ENCODE data around the gene ARHGDIA.

Gene ARHGDIA

DNA sequence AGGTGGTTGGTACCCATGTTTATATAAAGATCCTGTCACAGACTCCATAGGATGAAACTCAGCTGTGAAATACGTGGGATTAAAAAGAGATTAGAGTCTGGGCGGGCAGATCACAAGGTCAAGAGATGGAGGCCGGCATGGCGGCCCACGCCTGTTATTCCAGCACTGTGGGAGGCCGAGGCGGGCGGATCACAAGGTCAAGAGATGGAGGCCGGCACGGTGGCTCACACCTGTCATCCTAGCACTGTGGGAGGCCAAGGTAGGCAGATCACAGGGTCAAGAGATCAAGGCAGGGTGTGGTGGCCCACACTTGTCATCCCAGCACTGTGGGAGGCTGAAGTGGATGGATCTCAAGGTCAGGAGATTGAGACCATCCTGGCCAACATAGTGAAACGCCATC, 24.3 kb upstream of the ARHGDIA start:
- Histone ChIP-seq H2BK15ac (ENCODE audit: low read depth, poor library complexity, severe bottlenecking) (no peak overlapping the region), H3K23ac (ENCODE audit: low read length in 2 of 2) (no peak overlapping the region), H3K14ac (ENCODE audit: low read length in 2 of 2) (no peak overlapping the region), H2AK5ac (ENCODE audit: low read length, severe bottlenecking) (no peak overlapping the region), H3K4me3 (ENCODE audit: insufficient read depth in 1 of 2, low read depth in 1 of 2, low read length in 2 of 2) (no peak overlapping the region), H3K9me3 (ENCODE audit: control insufficient read depth, low read length) (no peaks in the 10 kb centered on the region), H3K4me2 (ENCODE audit: low read length, poor library complexity, severe bottlenecking) (no peak overlapping the region), H2BK5ac (ENCODE audit: low read depth, low read length, poor library complexity, severe bottlenecking) (no peak overlapping the region), H3K27ac (ENCODE audit: low read length, poor library complexity, severe bottlenecking) (no peak overlapping the region), H3K18ac (ENCODE audit: low read depth in 1 of 2, low read length in 2 of 2) (no peak overlapping the region), H3K79me1 (replicated peaks; ENCODE audit: low read length, poor library complexity, severe bottlenecking) (peaks cover 20% of the 10 kb centered on the region), H2BK120ac (ENCODE audit: low read depth, low read length) (no peak overlapping the region), H2BK12ac (ENCODE audit: low read length in 2 of 2) (no peak overlapping the region), H3K27me3 (ENCODE audit: control insufficient read depth in 1 of 2, insufficient read depth in 1 of 2, low read length in 2 of 2) (no peaks in the 10 kb centered on the region), H4K91ac (ENCODE audit: low read length) (no peak overlapping the region), H3K4me1 (ENCODE audit: control insufficient read depth, insufficient read depth, low read depth, low read length) (peaks cover 38% of the 10 kb centered on the region), H3K4ac (ENCODE audit: low read depth in 1 of 2, low read length in 2 of 2) (no peak overlapping the region), H3K36me3 (ENCODE audit: control insufficient read depth in 1 of 2, insufficient read depth in 2 of 2, low read depth in 1 of 2, low read length in 2 of 2) (peaks cover 39 to 55% of the 10 kb centered on the region in 2 experiments), H4K8ac (ENCODE audit: low read length) (no peak overlapping the region), H3K9ac (ENCODE audit: low read length) (no peak overlapping the region), H2AFZ (ENCODE audit: low read depth, low read length) (no peak overlapping the region)
- DNase-seq = no peak
- over 99% methylated on average over 8 of the region's 11 CpGs for WGBS

DNA sequence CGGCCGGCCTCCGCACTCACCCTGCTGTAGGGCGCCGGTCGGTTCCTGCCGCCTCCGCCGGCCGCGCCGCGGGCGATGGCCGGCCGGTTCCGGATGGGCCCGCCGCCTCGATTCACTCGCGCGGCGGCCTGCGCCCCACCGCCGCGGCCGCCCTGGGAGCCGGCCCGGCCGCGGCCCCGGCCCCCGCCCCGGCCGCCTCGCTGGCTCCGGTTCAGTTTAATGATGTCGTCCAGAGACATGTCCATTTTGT, 20.1 kb upstream of the ARHGDIA start:
- no peak for DNase-seq
- peak overlapping the region; percentile 97 for H2BK120ac ChIP-seq (ENCODE audit: low read depth, low read length)
- H2BK12ac ChIP-seq (ENCODE audit: low read length in 2 of 2) = no peak overlapping the region
- peak overlapping the region; percentile 29 for H4K8ac ChIP-seq (ENCODE audit: low read length)
- no peak overlapping the region for H2BK15ac ChIP-seq (ENCODE audit: low read depth, poor library complexity, severe bottlenecking)
- peak overlapping the region; percentile 96 for H3K9ac ChIP-seq (ENCODE audit: low read length)
- H3K79me1 ChIP-seq (replicated peaks; ENCODE audit: low read length, poor library complexity, severe bottlenecking) = peaks cover 27% of the 10 kb centered on the region
- no peak overlapping the region for H3K23ac ChIP-seq (ENCODE audit: low read length in 2 of 2)
- peaks cover 31% of the 10 kb centered on the region for H3K4me1 ChIP-seq (ENCODE audit: control insufficient read depth, insufficient read depth, low read depth, low read length)
- H3K9me3 ChIP-seq (ENCODE audit: control insufficient read depth, low read length) = no peaks in the 10 kb centered on the region
- H3K4me2 ChIP-seq (ENCODE audit: low read length, poor library complexity, severe bottlenecking) = no peak overlapping the region
- H3K36me3 ChIP-seq (ENCODE audit: control insufficient read depth in 1 of 2, insufficient read depth in 2 of 2, low read depth in 1 of 2, low read length in 2 of 2) = peaks cover 56 to 59% of the 10 kb centered on the region in 2 experiments
- no peak overlapping the region for H2BK5ac ChIP-seq (ENCODE audit: low read depth, low read length, poor library complexity, severe bottlenecking)
- peak overlapping the region in 1 of 2 experiments; percentile 88 for H3K4ac ChIP-seq (ENCODE audit: low read depth in 1 of 2, low read length in 2 of 2)
- under 1% methylated on average over 36 of the region's 40 CpGs for WGBS
- H3K27me3 ChIP-seq (ENCODE audit: control insufficient read depth in 1 of 2, insufficient read depth in 1 of 2, low read length in 2 of 2) = no peaks in the 10 kb centered on the region
- H3K14ac ChIP-seq (ENCODE audit: low read length in 2 of 2) = no peak overlapping the region
- H3K18ac ChIP-seq (ENCODE audit: low read depth in 1 of 2, low read length in 2 of 2) = peak overlapping the region; percentile 22 to 65
- H2AFZ ChIP-seq (ENCODE audit: low read depth, low read length) = no peak overlapping the region
- no peak overlapping the region for H3K27ac ChIP-seq (ENCODE audit: low read length, poor library complexity, severe bottlenecking)
- peak overlapping the region; percentile 86 to 95 for H3K4me3 ChIP-seq (ENCODE audit: insufficient read depth in 1 of 2, low read depth in 1 of 2, low read length in 2 of 2)
- no peak overlapping the region for H2AK5ac ChIP-seq (ENCODE audit: low read length, severe bottlenecking)
- no peak overlapping the region for H4K91ac ChIP-seq (ENCODE audit: low read length)

- no peak overlapping the region for H2AFZ ChIP-seq (ENCODE audit: low read depth, low read length)
- H3K36me3 ChIP-seq (ENCODE audit: control insufficient read depth in 1 of 2, insufficient read depth in 2 of 2, low read depth in 1 of 2, low read length in 2 of 2) = peaks cover 58 to 60% of the 10 kb centered on the region in 2 experiments
- peak overlapping the region; percentile 36 to 88 for H3K4ac ChIP-seq (ENCODE audit: low read depth in 1 of 2, low read length in 2 of 2)
- peaks cover 29% of the 10 kb centered on the region for H3K79me1 ChIP-seq (replicated peaks; ENCODE audit: low read length, poor library complexity, severe bottlenecking)
- peak overlapping the region; percentile 22 to 65 for H3K18ac ChIP-seq (ENCODE audit: low read depth in 1 of 2, low read length in 2 of 2)
- peak; percentile 29 for DNase-seq
- H3K14ac ChIP-seq (ENCODE audit: low read length in 2 of 2) = peak overlapping the region in 1 of 2 experiments; percentile 90
- H2BK15ac ChIP-seq (ENCODE audit: low read depth, poor library complexity, severe bottlenecking) = no peak overlapping the region
- H3K9ac ChIP-seq (ENCODE audit: low read length) = peak overlapping the region; percentile 96
- H2BK12ac ChIP-seq (ENCODE audit: low read length in 2 of 2) = peak overlapping the region in 1 of 2 experiments; percentile 72
- H2BK5ac ChIP-seq (ENCODE audit: low read depth, low read length, poor library complexity, severe bottlenecking) = no peak overlapping the region
- H3K27ac ChIP-seq (ENCODE audit: low read length, poor library complexity, severe bottlenecking) = no peak overlapping the region
- WGBS = 17% methylated on average over 56 of the region's 69 CpGs
- peak overlapping the region; percentile 86 to 95 for H3K4me3 ChIP-seq (ENCODE audit: insufficient read depth in 1 of 2, low read depth in 1 of 2, low read length in 2 of 2)
- H4K8ac ChIP-seq (ENCODE audit: low read length) = peak overlapping the region; percentile 29
- H3K27me3 ChIP-seq (ENCODE audit: control insufficient read depth in 1 of 2, insufficient read depth in 1 of 2, low read length in 2 of 2) = no peaks in the 10 kb centered on the region
- H3K9me3 ChIP-seq (ENCODE audit: control insufficient read depth, low read length) = no peaks in the 10 kb centered on the region
- peak overlapping the region in 1 of 2 experiments; percentile 89 for H3K23ac ChIP-seq (ENCODE audit: low read length in 2 of 2)
- H3K4me2 ChIP-seq (ENCODE audit: low read length, poor library complexity, severe bottlenecking) = peak overlapping the region; percentile 95
- no peak overlapping the region for H2AK5ac ChIP-seq (ENCODE audit: low read length, severe bottlenecking)
- H4K91ac ChIP-seq (ENCODE audit: low read length) = peak overlapping the region; percentile 61
- H3K4me1 ChIP-seq (ENCODE audit: control insufficient read depth, insufficient read depth, low read depth, low read length) = peaks cover 37% of the 10 kb centered on the region
- peak overlapping the region; percentile 97 for H2BK120ac ChIP-seq (ENCODE audit: low read depth, low read length)
Measured at GRCh38 chr17:81890447-81891302, 19.5 kb upstream of the ARHGDIA start.

DNA sequence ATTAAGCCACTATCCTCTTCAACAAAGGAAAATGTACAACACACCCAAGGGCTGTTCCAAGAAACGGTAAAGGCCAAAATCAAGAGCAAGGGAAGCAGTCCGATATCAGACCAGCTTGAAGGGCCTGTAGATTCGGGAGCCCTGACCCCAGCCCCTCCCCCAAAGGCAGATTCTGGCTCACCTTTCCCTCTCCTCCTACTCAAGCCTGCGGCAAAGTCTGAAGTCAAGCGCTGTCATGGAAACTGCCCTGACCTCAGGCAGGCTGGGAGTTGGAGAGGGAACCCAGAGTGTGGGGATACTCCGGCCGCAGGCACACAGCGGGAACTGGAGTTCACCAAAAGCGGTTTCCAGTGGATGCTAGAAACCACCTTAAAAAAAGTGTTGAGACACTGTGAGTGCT, 18.5 kb upstream of the ARHGDIA start:
- Histone ChIP-seq H3K9me3 (ENCODE audit: control insufficient read depth, low read length) (no peaks in the 10 kb centered on the region), H3K27me3 (ENCODE audit: control insufficient read depth in 1 of 2, insufficient read depth in 1 of 2, low read length in 2 of 2) (no peaks in the 10 kb centered on the region), H3K23ac (ENCODE audit: low read length in 2 of 2) (peak overlapping the region in 1 of 2 experiments; percentile 36), H4K91ac (ENCODE audit: low read length) (no peak overlapping the region), H3K27ac (ENCODE audit: low read length, poor library complexity, severe bottlenecking) (no peak overlapping the region), H3K14ac (ENCODE audit: low read length in 2 of 2) (no peak overlapping the region), H3K36me3 (ENCODE audit: control insufficient read depth in 1 of 2, insufficient read depth in 2 of 2, low read depth in 1 of 2, low read length in 2 of 2) (peaks cover 59 to 62% of the 10 kb centered on the region in 2 experiments), H3K79me1 (replicated peaks; ENCODE audit: low read length, poor library complexity, severe bottlenecking) (peaks cover 31% of the 10 kb centered on the region), H3K18ac (ENCODE audit: low read depth in 1 of 2, low read length in 2 of 2) (no peak overlapping the region), H2BK5ac (ENCODE audit: low read depth, low read length, poor library complexity, severe bottlenecking) (no peak overlapping the region), H2BK120ac (ENCODE audit: low read depth, low read length) (no peak overlapping the region), H3K9ac (ENCODE audit: low read length) (peak overlapping the region; percentile 96), H3K4me1 (ENCODE audit: control insufficient read depth, insufficient read depth, low read depth, low read length) (peaks cover 43% of the 10 kb centered on the region), H3K4me2 (ENCODE audit: low read length, poor library complexity, severe bottlenecking) (no peak overlapping the region), H2BK15ac (ENCODE audit: low read depth, poor library complexity, severe bottlenecking) (no peak overlapping the region), H2AK5ac (ENCODE audit: low read length, severe bottlenecking) (no peak overlapping the region), H3K4ac (ENCODE audit: low read depth in 1 of 2, low read length in 2 of 2) (no peak overlapping the region), H4K8ac (ENCODE audit: low read length) (no peak overlapping the region), H3K4me3 (ENCODE audit: insufficient read depth in 1 of 2, low read depth in 1 of 2, low read length in 2 of 2) (peak overlapping the region in 1 of 2 experiments; percentile 95), H2BK12ac (ENCODE audit: low read length in 2 of 2) (peak overlapping the region in 1 of 2 experiments; percentile 8), H2AFZ (ENCODE audit: low read depth, low read length) (no peak overlapping the region)
- no peak for DNase-seq
- 95% methylated on average over 8 of the region's 9 CpGs for WGBS

All from mesenchymal stem cell (in vitro differentiated cells and primary cell).